Medulla oblongata (tissue), 1 donor: Measurements from ENCODE around the gene PRR14L.
"Not testable (repeated sequence)": the region's sequence is repeated elsewhere in the genome, so short reads cannot be mapped to it uniquely, and the experiment has no call there.

Source experiments
- DNase-seq: peaks from one replicate; pipeline ENCODE4 v3.0.0-alpha.2; 2015; ENCODE audit errors: extremely low spot score

PRR14L gene

DNA sequence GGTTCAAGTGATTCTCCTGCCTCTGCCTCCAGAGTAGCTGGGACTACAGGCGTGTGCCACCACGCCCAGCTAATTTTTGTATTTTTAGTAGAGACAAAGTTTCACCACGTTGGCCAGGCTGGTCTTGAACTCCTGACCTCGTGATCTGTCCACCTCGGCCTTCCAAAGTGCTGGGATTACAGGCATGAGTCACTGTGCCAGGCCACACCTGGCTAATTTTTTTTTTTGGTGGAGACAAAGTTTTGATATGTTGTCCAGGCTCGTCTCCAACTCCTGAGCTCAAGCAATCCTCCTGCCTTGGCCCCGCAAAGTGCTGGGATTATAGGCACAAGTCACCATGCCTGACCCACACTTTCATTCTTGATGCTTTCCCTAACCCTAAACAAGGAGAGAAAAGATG lies 9.6 kb downstream of the PRR14L start:
- not testable (repeated sequence) for DNase-seq

DNA sequence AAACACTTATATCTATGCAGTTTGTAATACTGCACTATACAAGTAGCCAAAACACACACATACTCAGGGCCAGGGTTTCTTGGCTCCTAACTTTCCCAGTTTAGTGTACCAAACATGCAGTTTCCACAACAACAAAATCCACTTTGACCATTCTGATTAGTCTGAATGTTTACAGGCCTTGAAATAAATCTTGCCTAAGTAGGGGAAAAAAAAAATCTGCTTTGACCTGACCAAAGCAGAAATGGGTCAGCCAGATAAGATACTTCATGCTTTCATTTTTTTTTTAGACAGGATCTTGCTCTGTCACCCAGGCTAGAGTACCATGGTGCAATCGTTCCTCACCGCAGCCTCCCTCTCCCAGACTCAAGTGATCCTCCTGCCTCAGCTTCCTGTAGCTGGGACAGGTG lies 10.1 kb downstream of the PRR14L start:
- no peak for DNase-seq

DNA sequence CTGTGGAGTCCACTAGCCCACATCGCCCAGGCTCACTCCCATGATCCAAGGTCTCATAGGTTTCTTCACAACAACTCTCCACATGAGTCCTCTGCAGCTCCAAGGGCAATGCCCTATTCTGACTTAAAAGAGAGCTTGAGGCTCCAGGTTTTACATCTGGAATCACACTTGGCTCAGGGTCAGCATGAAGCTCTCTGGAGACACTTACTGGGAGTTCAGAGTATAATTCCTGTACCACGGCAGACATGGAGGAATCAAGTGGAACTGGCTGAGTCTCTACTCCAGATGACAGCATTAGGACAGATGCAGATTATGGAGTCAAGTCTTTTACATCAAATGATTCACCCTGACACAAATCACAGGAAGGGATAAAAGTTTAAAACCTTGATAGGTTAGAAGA lies 11.4 kb downstream of the PRR14L start:
- DNase-seq = no peak

DNA sequence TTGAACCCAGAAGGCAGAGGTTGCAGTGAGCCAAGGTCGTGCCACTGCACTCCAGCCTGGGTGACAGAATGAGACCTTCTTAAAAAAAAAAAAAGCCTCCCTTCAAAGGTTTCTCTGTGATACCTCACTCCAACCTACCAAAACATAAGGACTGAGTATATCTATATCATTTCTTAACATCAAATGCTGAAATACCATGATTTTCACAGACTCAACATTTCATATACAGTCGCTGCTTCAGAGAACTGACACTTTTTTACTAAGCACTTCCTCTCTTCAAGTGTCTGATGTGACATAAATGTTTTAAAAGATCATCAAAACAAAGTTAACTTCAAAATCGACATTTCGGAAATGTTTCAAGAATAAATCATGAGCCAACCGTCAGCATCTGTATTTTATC lies 12.0 kb downstream of the PRR14L start:
- no peak for DNase-seq

DNA sequence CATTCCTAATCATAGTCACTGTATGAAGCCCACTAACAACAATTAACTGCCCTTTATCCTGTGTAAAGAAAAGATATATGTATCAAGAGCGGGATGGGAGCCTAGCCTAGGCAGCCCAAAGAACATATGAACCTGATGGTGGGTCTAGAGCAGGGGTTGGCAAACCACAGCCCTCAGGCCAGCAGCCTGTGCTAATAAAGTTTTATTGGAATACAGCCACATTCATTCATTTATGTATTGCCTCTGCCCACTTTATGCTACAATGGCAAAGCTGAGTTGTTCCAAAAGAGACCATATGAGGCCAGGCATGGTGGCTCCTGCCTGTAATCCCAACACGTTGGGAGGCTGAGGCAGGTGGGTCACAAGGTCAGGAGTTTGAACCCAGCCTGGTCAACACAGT lies 13.5 kb downstream of the PRR14L start:
- DNase-seq = no peak

DNA sequence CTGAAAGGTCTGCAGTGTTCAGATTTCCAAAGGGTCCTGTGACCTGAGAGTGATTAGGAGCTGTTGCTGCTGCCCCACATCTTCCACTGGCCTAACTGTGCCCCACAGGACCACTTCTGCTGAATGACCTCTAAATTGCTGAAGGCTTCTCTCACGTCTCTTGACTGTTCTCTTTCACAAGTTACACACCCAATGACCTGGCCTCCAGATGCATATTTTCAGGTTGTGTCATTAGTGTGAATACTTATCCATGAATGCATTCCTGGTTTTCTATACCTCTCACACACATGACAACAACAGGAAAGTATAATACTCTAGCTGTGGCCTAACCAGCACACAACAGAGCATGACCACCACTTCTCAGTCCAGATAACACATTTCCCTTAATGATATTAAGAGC lies 15.4 kb downstream of the PRR14L start:
- DNase-seq = no peak

DNA sequence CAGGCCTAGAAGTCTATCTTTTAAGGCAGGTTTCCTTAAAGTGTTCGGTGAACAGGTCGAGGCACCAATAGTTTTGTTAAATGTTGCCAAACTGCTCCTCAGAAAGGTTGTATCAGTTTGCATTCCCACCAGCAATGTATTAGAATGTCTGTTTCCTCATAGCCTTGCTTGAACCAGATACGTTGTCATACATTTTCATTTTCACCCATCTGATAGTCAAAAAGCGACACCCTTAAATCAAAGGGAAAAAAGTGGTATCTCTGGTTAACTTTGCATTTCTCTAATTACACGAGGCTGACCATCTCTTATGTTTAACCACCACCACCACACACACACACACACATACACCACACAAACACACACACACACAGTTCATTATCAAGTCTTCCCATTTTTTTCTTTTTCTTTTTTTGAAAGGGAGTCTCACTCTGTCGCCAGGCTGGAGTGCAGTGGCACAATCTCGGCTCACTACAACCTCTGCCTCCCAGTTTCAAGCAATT lies 16.3 kb downstream of the PRR14L start:
- DNase-seq = no peak

DNA sequence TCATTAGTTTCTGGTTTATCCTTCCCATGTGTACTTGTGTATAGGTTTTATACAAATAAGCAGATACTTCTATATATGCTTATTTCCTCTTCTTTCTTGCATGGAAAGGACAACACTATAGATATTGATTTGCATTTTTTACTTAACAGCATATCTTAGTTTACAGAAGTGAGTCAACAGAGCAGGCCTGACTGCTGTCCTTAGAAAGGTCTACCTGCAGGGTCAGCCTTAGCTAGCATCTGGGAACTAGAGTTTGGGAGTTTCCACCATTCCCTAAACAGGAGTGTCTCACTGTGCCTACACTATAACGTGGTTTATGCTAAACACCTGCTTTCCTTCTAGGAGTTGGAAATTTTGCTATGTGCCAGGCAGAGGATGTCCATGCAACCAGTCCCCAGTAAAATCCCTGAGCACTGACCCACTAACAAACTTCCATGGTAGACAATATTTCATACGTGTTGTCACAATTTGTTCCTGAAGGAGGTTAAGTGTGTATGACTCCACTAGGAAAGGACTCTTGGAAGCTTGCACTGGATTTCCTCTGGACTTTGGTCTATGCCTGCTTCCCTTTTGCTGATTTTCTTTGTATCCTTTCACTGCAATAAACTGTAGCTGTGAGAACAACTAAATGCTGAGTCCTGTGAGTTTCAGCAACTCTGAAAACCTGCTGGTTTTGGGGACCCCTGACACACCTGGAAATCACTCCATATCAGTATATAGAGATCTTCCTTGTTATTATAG lies 17.7 kb downstream of the PRR14L start:
- no peak for DNase-seq

DNA sequence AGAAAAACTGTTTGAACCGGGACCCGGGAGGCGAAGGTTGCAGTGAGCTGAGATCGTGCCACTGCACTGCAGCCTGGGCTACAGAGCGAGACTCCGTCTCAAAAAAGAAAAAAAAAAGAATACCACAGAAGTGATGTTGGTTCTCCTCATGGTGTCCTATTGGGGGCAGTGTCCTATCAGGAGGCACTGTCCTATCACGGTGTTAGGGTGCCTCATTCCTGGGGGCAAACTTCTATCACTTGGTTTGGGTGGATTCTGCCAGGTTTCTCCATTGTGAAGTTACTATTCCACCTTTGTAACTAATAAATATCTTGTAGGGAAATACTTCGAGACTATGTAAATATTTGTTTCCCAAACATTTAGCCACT lies 19.6 kb downstream of the PRR14L start:
- DNase-seq = no peak

DNA sequence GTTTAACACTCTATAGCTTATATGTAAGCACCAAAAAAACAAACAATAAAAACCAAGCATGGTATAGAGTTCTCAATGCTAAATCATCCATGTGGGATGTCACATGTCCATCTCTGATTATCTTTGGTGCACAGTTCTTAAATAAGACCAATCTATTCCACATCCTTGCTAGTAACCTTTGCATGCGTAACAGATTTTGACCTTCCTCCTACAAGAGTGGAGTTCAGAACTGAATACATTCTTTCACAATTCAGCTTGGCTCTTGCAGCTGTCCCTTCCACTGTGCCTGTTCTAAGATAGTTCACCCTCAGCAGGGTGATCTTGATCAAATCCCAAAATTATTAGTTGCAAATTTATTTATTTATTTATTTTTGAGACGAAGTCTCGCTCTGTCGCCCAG lies 21.1 kb downstream of the PRR14L start:
- DNase-seq = no peak

DNA sequence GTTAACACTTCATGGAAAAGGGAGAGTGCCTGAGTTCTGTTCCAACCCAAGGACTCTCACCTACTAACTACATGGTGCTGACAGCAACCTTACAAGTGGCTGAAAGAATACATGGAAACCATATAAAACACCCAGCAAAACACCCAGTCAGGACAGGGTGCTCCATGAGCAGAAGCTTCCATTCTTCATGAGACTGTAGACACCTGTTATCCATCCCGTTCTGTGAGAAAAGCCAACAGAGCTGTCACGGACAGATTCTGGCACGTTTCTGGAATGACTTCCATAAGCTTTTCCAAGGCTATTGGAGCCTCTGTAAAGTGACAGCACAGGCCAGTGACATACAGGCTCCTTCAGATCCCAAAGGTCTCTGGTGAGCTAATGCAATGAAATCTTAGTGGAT lies 23.2 kb downstream of the PRR14L start:
- DNase-seq = no peak

DNA sequence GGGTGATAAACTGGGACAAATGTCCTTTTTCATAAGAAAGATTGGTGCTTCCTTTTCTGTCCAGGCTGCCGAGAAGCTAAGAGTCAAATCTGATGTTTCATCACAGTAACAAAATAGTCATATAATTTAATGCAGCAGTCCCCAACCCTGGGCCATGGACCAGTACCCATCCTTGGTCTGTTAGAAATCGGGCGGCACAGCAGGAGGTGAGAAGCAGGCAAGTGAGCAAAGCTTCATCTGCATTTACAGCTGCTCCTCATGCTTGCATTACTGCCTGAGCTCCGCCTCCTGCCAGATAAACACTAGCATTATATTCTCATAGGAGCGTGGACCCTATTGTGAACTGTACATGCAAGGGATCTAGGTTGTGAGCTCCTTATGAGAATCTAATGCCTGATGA lies 26.2 kb downstream of the PRR14L start:
- no peak for DNase-seq

DNA sequence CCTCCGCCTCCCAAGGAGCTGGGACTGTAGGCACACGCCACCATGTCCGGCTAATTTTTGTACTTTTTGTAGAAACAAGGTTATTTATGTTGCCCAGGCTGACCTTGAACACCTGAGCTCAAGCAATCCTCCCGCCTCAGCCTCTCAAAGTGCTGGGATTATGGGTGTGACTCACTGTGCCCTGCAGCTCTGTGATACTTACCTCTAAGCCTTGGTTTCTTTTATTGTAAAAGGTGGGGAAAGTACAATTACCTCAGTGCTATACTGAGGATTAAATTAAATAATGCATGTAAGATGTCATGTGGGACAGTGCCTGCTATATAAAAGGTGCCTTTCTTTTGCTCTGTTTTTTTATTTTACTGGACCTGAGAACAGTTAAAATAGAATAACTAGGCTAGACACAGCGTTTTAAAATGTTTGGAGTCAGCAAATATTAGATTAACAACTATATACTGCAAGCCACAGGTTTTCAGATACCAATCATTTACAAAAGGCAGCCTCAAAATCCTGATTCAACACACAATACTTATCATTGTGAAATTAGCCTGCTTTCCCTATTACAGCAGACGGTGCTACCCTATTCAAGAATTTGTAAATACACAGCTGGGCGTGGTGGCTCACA lies 30.0 kb downstream of the PRR14L start:
- no peak for DNase-seq

DNA sequence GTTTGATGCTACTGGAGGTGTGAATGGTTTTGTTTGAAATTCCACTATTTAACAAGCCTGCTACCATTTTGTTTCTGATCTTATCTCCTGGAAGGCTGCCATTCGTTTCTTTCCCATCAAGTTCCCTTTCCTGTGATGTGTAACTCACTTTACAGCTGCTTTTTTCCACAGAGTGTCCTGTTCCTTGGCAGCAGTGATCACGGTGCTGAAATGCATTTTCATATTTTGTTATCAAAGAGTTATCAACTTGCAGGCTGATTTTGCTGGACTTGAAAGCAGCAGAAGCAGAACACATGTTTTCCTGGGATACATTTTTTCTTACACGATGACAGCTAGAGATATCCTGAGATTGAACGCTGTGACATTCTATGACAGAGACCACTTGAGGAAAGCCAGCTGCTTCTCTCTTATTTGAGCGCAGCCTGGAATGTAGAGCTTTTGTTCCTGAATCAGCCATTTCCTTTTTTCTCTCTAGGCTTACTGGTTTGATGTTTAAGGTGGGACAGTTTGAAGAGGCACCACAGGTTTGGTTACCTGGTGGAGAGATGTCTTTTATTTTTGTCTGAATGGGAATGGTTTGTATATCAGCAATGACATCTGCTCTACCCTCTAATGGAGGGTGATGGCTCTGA lies 34.7 kb downstream of the PRR14L start:
- no peak for DNase-seq

DNA sequence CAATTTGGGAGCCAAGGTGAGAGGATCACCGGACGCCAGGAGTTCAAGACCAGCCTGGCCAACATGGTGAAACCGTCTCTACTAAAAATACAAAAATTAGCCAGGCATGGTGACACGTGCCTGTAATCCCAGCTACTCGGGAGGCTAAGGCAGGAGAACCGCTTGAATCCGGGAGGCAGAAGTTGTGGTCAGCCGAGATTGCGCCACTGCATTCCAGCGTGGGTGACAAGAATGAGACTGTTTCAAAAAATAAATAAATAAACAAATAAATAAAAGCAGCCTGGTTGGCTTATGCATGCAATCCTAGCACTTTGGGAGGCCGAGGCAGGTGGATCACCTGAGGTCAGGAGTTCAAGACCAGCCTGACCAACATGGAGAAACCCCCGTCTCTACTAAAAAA lies 38.7 kb downstream of the PRR14L start:
- not testable (repeated sequence) for DNase-seq

DNA sequence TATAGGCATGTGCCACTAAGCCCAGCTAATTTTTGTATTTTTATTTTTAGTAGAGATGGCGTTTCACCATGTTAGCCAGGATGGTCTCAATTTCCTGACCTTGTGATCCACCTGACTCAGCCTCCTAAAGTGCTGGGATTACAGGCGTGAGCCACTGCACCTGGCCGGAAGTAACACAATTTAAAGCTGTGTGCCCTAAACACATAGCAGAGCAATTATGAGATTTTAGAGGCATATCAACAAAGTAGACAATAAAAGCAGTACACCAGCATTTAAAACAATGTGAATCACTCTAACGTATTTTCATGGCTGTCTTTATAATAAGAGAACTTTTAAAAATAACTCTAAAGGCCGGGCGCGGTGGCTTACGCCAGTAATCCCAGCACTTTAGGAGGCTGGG lies 42.4 kb downstream of the PRR14L start:
- no peak for DNase-seq

DNA sequence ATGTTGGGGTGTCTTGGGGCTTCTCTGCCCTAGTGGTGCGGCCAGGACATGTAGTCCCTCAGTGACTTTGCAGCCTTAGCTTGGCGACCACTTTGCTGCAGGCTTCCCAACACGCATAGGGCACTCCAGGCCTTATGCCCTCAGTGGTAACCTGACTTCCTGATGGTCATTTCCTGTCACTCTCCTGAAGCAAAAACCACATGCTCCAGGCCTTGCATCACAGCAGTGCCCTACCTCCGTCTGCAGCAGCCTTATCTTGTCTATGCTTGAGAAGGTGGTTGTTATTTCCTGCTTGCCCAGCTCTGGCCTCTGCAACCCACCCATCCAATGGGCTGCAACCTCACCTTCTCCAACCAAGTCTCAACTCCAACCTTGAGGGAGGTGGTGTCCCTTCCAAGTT lies 54.5 kb downstream of the PRR14L start:
- DNase-seq = no peak

DNA sequence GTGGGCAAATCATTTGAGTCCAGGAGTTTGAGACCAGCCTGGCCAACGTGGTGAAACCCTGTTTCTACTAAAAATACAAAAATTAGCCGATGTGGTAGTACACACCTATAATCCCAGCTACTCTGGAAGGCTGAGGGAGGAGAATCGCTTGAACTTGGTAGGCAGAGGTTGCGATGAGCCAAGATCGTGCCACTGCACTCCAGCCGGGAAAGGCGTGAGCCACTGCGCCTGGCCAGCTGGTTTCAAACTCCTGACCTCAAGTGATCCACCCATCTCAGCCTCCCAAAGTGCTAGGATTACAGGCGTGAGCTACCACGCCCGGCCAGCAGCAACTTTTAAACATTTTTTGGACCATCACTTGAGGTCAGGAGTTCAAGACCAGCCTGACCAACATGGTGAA lies 55.9 kb downstream of the PRR14L start:
- not testable (repeated sequence) for DNase-seq

DNA sequence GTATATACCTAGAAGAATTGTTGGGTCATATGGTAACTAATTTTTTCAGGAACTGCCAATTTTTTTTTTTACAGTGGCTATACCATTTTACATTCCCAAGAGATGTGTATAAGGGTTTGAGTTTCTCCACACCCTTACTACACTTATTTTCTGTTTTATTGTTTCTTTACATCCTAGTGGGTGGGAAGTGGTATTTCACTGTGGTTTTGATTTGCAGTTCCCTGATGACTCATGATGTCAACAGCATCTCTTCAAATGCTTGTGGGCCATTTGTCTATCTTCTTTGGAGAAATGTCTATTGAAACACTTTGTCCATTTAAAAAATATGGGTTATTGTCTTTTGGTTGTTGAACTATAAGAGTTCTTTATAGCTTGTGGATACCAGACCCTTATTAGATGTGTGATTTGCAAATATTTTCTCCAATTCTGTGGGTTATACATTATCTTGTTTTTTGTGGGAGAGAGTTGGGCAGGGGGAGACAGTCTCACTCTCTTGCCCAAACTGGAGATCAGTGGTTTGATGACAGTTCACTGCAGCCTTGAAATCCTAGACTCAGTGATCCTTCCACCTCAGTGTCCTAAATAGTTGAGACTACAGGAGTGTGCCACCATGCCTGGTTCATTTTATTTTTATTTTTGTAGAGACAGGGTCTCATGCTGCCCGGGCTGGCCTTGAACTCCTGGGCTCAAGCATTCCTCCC lies 57.6 kb downstream of the PRR14L start:
- no peak for DNase-seq

DNA sequence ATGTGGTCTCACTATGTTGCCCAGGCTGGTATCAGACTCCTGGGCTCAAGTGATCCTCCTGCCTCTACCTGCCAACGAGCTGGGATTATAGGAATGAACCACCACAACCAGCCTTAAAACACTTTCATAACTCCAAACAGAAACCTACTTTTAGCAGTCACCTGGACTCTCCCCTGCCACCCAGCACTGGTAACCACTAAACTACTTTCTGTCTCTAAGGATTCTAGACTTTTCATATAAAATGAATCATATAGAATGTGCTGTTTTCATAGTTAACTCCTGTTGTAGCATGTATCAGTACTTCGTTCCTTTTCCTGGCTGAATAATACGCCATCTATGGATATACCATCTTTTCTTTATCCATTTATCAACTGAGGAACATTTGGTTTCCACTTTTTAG lies 58.5 kb downstream of the PRR14L start:
- DNase-seq = no peak

DNA sequence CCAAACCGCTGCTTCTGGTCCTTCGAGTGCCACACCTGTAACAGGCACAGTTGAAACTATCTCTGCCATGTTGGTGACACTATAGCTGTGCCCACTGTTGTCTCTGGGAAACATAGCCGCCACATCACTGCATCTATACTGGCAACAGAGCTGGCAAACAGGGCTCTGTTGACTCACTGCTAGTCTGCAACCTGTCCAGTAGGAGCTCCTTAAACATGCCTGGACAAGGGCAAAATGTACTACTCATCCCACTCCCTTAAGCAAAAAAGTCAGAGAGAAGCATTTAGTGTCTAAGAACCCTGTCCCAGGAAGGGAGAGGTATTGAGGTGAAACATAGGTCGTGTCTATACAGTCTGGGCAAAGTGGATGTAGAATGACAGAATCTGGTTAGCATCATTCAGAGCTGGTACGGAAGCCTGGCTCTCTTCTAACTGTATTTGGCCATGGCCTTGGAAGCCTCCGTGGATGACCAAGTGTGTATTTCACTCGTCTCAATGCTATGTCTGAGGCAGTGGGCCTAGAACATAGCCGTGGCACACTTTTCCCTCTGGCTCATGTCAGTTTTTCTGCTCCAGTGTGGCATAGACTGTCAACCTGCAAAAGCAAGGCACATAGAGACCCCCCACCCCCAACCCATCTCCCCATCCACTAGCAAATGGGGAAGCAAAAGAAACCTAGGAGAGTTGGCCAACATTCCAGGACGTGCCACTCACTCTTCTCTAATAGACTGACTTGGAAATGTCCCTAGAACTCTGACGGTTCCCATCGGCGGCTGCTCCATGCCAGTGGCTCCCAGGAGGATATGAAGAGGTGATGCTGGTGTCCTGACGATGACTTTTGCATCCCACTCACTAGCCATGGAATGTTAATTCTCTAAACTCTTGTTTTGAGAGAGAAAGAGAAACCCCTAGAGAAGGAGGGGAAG lies 66.5 kb downstream of the PRR14L start:
- DNase-seq = no peak
